NB4 (cell line): Measurements from ENCODE around the gene CNPY3.

Experiments used
- CTCF ChIP-seq: IDR thresholded peaks from one replicate; pipeline ENCODE4 v1.5.1; 2012; ENCODE audit warnings: low read depth, low read length
- MAX ChIP-seq: IDR thresholded peaks from 2 replicates; pipeline ENCODE4 v1.6.1; 2011; ENCODE audit warnings: low read depth, low read length
- MYC ChIP-seq: IDR thresholded peaks from 2 replicates; pipeline ENCODE4 v1.6.1; 2011; ENCODE audit warnings: low read depth, low read length

- TF ChIP-seq CTCF (peak; percentile 47), MYC (no peak), MAX (no peak)
Measured at GRCh38 chr6:42898891-42899361, 30.4 kb upstream of the CNPY3 start.
